ENCODE results near the gene IL17REL.

GRCh38 chr22:49999063-49999945, 13.3 kb downstream of the IL17REL start:
- no peak for TF ChIP-seq CTCF (IDR thresholded peaks at IDR 0.05)
- TF ChIP-seq POLR2AphosphoS5 (IDR thresholded peaks at IDR 0.05): no peak
- TF ChIP-seq POLR2A (IDR thresholded peaks at IDR 0.05): no peak
